GM19023 (cell line): ENCODE results near the gene BCAR1.
"Not testable (repeated sequence)": the region's sequence is repeated elsewhere in the genome, so short reads cannot be mapped to it uniquely, and the experiment has no call there.

Experiments
- ATAC-seq: cut with Tn5 transposase; IDR thresholded peaks from one replicate; pipeline ENCODE4 v1.9.1; 2021; ENCODE audit warnings: mild to moderate bottlenecking, moderate library complexity; ENCODE audit not compliant: unreplicated experiment

The BCAR1 gene

GRCh38 chr16:75251280-75252048 is at the start of gene BCAR1:
Gene BCAR1 (minus strand): TSS chr16:75251624. CDS start chr16:75251482, 142 bp downstream.
- peak; percentile 78 for ATAC-seq

GRCh38 chr16:75298267-75298666 is 46.8 kb upstream of the BCAR1 start:
- ATAC-seq = no peak

- ATAC-seq = no peak
Measured at GRCh38 chr16:75296606-75297005, 45.2 kb upstream of the BCAR1 start.

GRCh38 chr16:75294773-75295459 is 43.5 kb upstream of the BCAR1 start:
- ATAC-seq = no peak

GRCh38 chr16:75293772-75294171 is 42.3 kb upstream of the BCAR1 start:
- no peak for ATAC-seq

- ATAC-seq = no peak
Measured at GRCh38 chr16:75293173-75293572, 41.7 kb upstream of the BCAR1 start.

GRCh38 chr16:75292691-75293090 is 41.3 kb upstream of the BCAR1 start:
- no peak for ATAC-seq

GRCh38 chr16:75289189-75289588 is 37.8 kb upstream of the BCAR1 start:
- no peak for ATAC-seq

GRCh38 chr16:75288596-75289120 is 37.2 kb upstream of the BCAR1 start:
- ATAC-seq = no peak

- no peak for ATAC-seq
Measured at GRCh38 chr16:75288181-75288580, 36.8 kb upstream of the BCAR1 start.

GRCh38 chr16:75287708-75288107 is 36.3 kb upstream of the BCAR1 start:
- no peak for ATAC-seq

- ATAC-seq = no peak
Measured at GRCh38 chr16:75286389-75286788, 35.0 kb upstream of the BCAR1 start.

GRCh38 chr16:75282466-75283281 is 31.2 kb upstream of the BCAR1 start:
- no peak for ATAC-seq

GRCh38 chr16:75281826-75282225 is 30.4 kb upstream of the BCAR1 start:
- ATAC-seq = no peak

- ATAC-seq = not testable (repeated sequence)
Measured at GRCh38 chr16:75281009-75281408, 29.6 kb upstream of the BCAR1 start.

GRCh38 chr16:75280331-75280804 is 28.9 kb upstream of the BCAR1 start:
- ATAC-seq = no peak

- no peak for ATAC-seq
Measured at GRCh38 chr16:75279305-75279704, 27.9 kb upstream of the BCAR1 start.

- no peak for ATAC-seq
Measured at GRCh38 chr16:75273054-75273925, 21.9 kb upstream of the BCAR1 start.

- not testable (repeated sequence) for ATAC-seq
Measured at GRCh38 chr16:75272629-75273028, 21.2 kb upstream of the BCAR1 start.

GRCh38 chr16:75272097-75272551 is 20.7 kb upstream of the BCAR1 start:
- ATAC-seq = no peak
